ENCODE results near the gene CFAP210. TPM values are rescaled to one million over a fixed set of nuclear protein-coding genes. Genes with fewer than 3 reads are reported as not detected.

The CFAP210 gene
- total RNA-seq, 1 donor from 2014 or later: not detected

DNA sequence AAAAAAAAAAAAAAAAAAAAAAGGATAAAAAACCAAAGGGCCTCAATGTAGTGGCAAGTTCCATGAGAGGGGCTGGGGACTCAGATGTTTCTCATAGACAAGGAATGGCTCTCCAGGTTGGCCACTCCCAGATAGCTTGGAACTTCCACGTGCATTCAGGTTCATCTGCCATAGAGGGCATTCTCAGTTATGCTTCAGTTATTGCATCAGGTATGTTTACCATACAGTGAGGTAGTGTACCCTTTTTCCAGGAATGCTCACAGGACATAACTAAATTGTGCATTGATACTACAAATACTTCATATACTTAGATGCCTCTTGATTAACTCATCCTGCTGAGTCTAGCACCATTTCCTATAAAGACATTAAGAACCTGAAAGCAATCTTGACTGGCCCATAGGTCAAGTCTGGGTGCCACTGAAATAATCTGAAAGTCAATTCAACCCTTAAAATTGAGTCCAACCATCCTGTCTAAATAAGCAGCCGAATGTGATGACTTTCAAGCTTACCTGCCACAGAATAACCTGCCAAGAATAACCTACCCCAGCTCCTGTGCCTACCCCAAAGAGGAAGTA lies 24.8 kb upstream of the CFAP210 start:
- no peak overlapping the region for H3K4me3 ChIP-seq (ENCODE audit: low read depth, low read length)
- no peak for DNase-seq (ENCODE audit: low read depth)
- TF ChIP-seq, protein P1, sequence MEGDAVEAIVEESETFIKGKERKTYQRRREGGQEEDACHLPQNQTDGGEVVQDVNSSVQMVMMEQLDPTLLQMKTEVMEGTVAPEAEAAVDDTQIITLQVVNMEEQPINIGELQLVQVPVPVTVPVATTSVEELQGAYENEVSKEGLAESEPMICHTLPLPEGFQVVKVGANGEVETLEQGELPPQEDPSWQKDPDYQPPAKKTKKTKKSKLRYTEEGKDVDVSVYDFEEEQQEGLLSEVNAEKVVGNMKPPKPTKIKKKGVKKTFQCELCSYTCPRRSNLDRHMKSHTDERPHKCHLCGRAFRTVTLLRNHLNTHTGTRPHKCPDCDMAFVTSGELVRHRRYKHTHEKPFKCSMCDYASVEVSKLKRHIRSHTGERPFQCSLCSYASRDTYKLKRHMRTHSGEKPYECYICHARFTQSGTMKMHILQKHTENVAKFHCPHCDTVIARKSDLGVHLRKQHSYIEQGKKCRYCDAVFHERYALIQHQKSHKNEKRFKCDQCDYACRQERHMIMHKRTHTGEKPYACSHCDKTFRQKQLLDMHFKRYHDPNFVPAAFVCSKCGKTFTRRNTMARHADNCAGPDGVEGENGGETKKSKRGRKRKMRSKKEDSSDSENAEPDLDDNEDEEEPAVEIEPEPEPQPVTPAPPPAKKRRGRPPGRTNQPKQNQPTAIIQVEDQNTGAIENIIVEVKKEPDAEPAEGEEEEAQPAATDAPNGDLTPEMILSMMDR (conservative IDR thresholded peaks at IDR 0.05; ENCODE audit: low read depth, low read length): no peak

DNA sequence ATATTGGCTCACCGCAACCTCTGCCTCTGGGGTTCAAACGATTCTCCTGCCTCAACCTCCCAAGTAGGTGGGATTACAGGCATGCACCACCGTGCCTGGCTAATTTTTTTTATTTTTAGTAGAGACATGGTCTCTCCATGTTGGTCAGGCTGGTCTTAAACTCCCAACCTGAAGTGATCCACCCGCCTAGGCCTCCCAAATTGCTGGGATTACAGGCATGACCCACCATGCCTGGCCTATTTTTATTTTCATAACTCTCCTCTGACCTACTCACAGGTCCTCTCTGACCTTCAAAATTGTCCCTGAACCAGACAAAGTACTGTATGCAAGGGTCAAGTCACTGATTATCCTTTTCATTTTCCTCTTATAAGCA lies 23.5 kb upstream of the CFAP210 start:
- TF ChIP-seq, protein P1 (conservative IDR thresholded peaks at IDR 0.05; ENCODE audit: low read depth, low read length): no peak
- no peak for DNase-seq (ENCODE audit: low read depth)
- no peak overlapping the region for H3K4me3 ChIP-seq (ENCODE audit: low read depth, low read length)

DNA sequence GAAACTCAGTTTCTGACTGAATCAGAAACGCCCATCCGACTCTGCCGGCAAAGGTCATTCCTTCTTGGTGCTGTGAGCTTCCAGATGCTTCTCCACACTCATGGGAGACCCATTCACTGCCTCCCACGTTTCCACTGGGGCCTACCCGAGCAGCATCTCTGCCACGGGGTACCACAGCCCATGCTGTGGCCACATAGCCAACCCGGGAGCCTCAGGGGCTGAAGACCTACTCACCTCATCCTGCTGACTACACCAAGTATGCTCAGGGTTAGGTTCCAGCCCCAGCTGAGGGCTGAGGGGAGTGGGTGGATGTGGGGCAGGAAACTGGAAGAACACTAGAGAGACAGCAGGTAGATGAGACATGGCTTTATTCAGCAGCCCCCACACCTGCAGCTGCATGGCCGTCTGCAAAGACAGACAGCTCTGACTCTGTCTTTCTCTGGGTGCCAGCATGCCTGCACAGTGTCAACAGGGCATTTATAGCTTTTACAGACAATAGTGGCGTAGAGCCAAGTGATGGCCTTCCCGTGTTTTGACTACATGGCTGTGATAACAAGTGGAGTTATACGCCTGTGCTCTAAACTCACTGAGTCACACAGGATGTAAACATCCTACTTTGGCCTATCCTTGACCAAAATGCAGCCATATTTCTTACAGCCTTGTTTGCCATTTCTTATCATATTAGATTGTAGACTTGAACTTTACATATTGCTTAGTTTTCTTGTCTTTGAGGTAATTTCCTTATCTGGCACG lies 22.9 kb upstream of the CFAP210 start:
- DNase-seq (ENCODE audit: low read depth): no peak
- TF ChIP-seq, protein P1 (conservative IDR thresholded peaks at IDR 0.05; ENCODE audit: low read depth, low read length): no peak
- H3K4me3 ChIP-seq (ENCODE audit: low read depth, low read length): no peak overlapping the region

DNA sequence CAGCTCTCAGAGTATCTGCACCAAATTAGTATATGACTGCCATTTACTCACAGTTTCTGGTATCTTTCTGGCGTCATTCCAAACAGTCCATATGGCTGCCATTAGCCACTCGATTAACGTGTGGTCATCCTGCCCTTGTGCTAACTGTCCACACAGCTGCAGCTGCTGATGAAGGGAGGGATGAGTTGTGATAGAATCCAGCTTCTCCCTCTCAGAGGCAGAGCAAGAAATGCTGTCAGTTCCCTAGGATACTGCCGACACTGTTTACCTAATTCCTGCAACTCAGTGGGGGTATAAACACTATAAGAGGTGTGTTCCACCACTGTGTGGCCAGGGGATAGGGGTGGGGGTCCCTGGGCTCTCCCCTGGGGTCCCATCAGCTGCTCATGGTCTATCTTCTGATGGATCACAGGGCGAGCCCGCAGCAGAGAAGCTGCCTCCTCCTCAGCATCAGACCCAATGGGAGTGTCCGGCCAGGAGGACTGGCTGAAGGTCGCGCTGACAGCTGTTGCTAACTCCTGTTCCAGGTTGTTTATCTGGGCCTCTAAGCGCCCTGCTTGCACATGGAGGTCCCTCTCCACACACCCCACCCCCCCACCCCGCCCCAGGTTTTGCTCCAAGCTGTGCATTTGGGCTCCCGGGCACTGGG lies 22.2 kb upstream of the CFAP210 start:
- no peak overlapping the region for H3K4me3 ChIP-seq (ENCODE audit: low read depth, low read length)
- DNase-seq (ENCODE audit: low read depth): no peak

DNA sequence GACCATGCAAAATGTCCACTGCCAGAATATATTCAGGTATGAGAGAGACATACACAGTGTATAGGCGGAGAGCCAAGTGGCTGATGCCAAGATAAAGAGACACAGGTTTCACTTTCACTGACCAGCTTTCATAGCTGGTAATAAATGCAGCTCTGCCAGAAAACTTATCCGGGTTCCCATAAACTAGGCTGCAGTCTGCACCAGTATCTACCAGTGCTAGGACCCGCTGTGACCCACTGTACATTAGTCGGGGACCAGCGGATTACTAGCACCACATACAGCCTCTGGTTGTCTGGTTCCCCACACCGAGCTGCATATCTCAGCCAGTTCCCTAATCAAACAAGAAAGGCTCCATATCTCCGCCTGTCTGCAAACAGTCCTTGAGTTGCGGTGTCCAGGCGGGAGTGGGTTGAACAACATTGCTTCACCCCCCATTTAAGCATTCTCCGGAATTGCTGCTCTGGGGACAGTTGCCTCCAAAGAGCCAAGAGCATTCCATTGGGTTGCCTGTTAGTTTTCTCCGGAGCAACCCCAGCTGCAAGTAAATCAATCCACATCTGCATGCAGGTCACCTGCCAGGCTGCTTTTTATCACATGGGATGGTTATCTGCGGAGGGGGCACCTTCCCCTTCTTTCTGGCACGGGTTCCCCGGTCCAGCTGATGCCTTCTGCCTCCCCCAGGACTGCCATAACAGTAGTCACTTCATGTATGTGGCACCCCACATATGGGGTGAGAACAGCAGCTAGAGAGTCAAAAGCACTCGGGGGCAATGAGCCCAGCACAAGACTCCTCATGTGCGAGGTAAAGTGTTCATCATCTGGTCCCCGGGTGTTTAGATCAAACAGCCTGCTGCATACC lies 21.4 kb upstream of the CFAP210 start:
- no peak for DNase-seq (ENCODE audit: low read depth)
- TF ChIP-seq, protein P1 (conservative IDR thresholded peaks at IDR 0.05; ENCODE audit: low read depth, low read length): no peak
- no peak overlapping the region for H3K4me3 ChIP-seq (ENCODE audit: low read depth, low read length)

More for the DNA sequence above, 22.2 kb upstream of the CFAP210 start:
- TF ChIP-seq, protein P1 (conservative IDR thresholded peaks at IDR 0.05; ENCODE audit: low read depth, low read length): no peak

DNA sequence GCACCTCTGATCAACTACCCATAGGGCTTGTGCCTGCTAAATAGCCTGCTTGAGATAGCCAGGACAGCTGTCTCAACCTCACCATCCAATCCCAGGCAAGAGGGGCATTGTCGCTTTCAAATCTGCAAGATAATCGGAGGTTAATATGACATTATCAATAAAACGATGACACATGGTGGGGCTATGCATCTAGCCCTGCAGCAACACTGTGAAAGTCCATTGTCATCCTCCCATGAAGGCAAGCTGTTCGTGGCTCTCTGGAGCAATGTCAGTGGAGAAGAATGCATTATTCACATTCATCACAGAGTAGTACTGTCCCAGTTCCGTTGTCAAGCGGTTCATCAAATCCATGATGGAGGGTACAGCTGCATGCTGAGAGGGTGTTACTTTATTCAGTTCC lies 20.5 kb upstream of the CFAP210 start:
- no peak overlapping the region for H3K4me3 ChIP-seq (ENCODE audit: low read depth, low read length)
- DNase-seq (ENCODE audit: low read depth): no peak
- TF ChIP-seq, protein P1 (conservative IDR thresholded peaks at IDR 0.05; ENCODE audit: low read depth, low read length): no peak

All from epithelial cell of proximal tubule (primary cell).